ENCODE results near the gene TANGO2.

TANGO2 gene

GRCh38 chr22:20046730-20047129 lies 25.8 kb downstream of the TANGO2 start:
- no peak for DNase-seq (ENCODE audit: low spot score)

DNA sequence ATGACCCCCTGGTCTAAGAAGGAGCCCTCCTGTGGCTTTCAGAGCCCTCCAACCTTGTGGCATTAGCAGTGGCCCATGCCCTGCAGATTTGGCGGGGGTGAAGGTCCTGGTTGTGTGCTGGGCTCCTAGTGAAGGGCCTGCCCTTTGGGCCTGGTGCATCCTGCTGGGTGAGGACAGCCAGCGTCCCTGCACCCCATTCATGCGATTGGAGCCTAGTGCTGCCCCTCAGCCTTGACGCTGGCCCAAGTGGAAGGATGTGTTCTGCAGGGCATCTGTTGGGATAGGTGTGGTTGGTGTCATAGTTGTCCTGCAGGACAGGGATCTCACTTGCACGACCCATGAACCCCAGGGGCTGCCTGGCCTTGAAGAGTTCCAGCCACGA lies 31.0 kb downstream of the TANGO2 start:
- DNase-seq (ENCODE audit: low spot score): no peak

GRCh38 chr22:20052309-20053259 lies 31.7 kb downstream of the TANGO2 start:
- no peak for DNase-seq (ENCODE audit: low spot score)

- DNase-seq (ENCODE audit: low spot score): no peak
Observed at GRCh38 chr22:20053407-20054033, 32.6 kb downstream of the TANGO2 start.

DNA sequence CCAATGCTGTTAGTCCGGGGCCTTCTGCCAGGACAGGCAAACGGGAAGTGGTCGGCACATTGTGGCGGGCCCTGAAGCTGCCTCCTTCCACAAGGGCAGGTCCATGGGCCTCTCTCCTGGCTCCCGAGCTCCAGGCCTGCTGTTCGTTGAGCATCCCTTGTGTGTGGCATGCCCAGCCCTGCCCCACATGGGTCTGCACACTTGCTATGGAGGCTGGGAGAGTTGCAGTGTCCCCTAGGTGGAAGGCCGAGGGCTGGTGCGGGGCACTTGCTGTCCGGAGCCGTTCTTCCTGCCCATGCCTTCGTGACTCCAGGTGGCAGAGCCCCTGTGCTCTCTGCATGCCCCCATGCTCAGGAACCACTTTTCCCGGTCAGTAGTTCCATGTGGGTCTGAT lies 33.1 kb downstream of the TANGO2 start:
- DNase-seq (ENCODE audit: low spot score): no peak

DNA sequence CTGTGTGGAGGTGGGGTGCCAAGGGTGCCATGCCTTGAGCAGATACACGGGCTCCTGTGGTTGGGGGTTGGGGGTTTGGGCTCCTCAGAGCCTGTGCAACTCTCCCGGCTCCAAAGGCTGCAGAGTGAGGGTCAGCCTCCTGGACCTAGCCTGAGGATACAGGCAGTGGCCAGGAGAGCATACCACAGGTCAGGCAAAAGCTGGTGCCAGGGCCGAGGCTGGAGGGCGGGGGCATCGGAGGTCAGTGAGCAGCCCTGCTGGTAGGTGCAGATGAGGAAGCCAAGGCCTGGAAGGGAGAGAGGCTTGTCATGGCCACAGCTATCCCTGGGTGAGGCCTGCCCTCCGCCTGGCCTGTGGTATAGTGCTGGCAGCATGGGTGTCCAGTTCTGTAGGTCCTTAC lies 33.6 kb downstream of the TANGO2 start:
- DNase-seq (ENCODE audit: low spot score): no peak

- DNase-seq (ENCODE audit: low spot score): no peak
Observed at GRCh38 chr22:20055144-20055543, 34.2 kb downstream of the TANGO2 start.

DNA sequence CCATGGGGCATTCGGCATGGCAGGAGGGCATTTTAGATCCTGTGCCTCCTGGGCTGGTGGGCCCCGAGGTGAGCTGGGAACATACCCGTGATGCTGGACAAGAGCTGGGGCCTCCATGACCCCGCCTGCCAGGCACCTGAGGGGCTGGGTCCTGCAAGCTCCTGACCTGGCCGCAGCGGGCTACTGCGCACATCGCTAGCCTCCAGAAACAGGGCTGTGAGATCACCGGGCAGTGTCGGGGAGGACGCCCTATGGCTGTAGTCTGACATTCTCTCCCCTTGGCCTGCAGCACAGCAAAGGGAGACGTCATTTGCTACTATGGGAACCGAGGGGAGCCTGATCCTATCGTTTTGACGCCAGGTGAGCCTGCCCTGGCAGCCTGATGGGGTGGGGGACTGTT lies 34.7 kb downstream of the TANGO2 start:
- DNase-seq (ENCODE audit: low spot score): no peak

DNA sequence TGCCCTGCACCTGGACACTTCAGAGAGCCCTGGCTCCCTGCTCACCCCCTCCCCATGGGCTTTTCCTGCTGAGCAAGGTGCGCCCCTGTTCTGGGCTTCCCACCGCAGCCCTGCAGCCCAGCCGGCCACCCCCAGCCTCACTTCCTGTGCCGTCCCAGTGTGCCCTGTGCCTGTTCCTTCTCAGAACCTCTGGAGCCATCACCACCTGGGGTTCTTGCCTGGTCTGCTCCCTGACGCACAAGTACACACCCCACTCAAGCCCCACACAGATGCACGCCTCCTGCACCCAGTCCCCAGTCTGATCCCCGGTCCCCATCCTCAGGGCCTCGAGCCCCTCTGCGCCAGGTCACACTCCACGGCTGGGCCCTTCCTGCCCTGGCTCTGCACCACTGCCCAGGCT lies 35.3 kb downstream of the TANGO2 start:
- DNase-seq (ENCODE audit: low spot score): no peak

GRCh38 chr22:20056696-20057386 lies 35.9 kb downstream of the TANGO2 start:
- DNase-seq (ENCODE audit: low spot score): no peak

GRCh38 chr22:20057596-20058268 lies 36.8 kb downstream of the TANGO2 start:
- DNase-seq (ENCODE audit: low spot score): no peak

GRCh38 chr22:20058989-20059770 lies 38.3 kb downstream of the TANGO2 start:
- DNase-seq (ENCODE audit: low spot score): no peak

DNA sequence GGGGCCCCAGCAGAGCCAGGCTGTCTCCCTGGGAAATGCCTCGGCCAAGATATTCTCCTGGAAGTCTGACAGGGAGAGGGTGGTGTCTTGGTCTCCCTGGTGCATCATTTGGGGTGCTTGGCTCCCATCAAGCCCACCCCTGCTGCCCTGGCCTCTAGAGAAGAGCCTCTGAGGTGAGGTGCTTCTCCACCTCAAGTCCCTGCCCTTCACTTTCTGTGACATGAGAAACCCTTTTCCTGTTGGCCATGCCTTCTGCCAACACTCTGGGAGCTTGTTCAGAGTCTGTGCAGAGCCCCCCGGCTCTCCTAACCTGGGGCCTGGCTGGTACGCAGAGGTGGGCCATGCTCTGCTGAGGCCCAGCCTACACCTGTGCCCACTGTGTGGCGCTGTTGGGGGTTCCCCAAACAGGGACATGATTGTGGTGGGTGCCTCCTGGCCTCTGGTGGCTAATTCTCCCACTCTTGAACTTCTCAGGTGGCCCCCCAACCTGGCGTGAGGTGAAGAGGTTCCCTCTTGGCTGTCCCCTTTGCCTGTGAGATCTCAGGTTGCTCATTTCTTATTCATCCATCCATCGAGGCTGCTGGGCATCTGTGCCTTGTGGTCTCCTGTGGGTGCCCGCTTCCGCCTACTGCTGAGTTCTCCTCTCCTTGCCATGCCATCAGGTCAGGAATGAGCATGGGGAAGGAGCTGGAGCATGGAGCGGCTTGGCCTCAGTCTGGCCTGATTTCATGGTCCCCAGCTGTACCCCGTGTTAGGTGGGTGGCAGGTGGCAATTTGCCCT lies 40.0 kb downstream of the TANGO2 start:
- no peak for DNase-seq (ENCODE audit: low spot score)

DNA sequence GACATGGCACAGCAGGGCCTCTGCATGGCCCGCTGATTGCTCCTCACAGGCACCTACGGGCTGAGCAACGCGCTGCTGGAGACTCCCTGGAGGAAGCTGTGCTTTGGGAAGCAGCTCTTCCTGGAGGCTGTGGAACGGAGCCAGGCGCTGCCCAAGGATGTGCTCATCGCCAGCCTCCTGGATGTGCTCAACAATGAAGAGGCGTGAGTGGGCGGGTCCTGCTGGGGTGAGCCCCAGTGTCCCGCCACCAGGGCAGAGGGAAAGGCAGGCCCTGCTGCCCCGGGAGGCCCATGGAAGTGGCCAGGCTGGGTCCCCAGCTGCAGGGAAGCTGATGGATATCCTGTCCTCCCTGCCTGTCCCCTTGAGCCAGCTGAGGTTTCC lies 40.6 kb downstream of the TANGO2 start:
- DNase-seq (ENCODE audit: low spot score): no peak

DNA sequence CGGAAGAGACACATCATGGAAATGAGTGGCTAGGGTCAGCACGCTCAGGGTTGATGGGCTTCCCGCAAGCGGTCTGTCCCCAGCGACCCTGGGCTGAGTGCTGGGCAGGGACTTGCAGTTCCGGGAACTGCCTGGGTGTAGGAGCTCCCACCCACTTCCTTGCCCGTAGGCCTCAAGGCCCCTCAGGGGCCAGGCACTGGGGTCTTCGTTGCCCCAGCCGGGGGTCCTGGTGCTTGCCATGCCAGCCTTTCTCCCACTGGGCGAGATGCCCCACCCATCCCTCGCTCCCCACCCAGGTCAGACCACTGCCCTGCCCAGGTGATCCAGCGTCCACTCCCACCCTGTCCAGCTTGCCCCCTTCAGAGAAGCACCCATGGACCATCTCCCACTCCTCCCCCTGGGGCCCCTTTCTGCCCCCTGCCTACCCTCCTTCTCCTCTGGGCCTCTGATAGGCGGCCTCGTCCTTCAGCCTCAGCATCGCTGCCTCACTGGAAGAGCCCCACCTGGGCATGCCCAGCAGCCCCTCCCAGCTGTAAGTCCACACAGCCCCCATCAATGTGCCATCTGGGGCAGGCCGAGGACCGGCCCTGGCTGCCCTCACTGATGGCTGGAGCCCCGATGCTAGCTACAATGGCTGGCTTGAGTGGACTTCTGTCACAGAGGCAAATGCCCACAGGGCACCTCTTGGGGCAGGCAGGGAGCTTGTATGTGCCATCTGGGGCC lies 41.3 kb downstream of the TANGO2 start:
- DNase-seq (ENCODE audit: low spot score): no peak

GRCh38 chr22:20062766-20063083 lies 41.8 kb downstream of the TANGO2 start:
- DNase-seq (ENCODE audit: low spot score): no peak

GRCh38 chr22:20063271-20064139 lies 42.6 kb downstream of the TANGO2 start:
- DNase-seq (ENCODE audit: low spot score): no peak

DNA sequence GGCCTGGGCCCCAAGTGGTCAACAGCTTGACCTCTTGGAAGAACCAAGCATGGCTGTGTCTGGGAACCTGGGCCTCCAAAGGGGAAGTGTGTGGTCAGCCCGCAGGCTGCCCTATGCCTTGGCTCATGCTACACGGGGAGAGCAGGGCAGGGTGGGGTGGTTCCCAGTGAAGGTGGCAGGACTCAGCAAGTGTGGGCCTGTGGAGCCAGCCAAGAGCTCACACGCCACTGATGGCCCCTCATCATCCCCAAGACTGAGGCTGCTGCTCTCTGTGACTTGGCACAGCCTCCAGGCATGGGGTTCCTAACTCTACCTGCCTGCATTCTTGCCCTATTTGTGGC lies 43.2 kb downstream of the TANGO2 start:
- no peak for DNase-seq (ENCODE audit: low spot score)

DNA sequence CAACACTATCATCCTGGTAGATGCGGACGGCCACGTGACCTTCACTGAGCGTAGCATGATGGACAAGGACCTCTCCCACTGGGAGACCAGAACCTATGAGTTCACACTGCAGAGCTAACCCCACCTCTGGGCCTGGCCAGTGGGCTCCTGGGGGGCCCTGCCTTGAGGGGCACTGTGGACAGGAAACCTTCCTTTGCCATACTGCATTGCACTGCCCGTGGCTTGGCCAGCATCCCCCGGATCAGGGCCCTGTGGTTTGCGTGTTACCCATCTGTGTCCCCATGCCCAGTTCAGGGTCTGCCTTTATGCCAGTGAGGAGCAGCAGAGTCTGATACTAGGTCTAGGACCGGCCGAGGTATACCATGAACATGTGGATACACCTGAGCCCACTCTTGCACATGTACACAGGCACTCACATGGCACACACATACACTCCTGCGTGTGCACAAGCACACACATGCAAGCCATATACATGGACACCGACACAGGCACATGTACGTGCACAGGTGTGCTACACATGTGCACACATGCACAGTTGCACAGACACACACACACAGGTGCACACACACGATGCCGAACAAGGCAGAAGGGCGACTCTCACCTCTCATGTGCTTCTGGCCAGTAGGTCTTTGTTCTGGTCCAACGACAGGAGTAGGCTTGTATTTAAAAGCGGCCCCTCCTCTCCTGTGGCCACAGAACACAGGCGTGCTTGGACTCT lies 43.8 kb downstream of the TANGO2 start:
- DNase-seq (ENCODE audit: low spot score): no peak

Data from ecto neural progenitor cell (in vitro differentiated cells).